DND-41 (cell line): ENCODE data around the gene FGA.

Experiments used
- CTCF ChIP-seq: IDR thresholded peaks from 2 replicates; pipeline ENCODE4 v1.5.1; 2012; ENCODE audit warnings: borderline replicate concordance, low read length, moderate library complexity, mild to moderate bottlenecking; ENCODE audit not compliant: poor library complexity, severe bottlenecking; ENCODE audit errors: extremely low read depth
- EZH2 ChIP-seq: IDR thresholded peaks from 3 replicates; pipeline ENCODE4 v1.6.1; 2012; ENCODE audit warnings: borderline replicate concordance, low read depth, mild to moderate bottlenecking, moderate library complexity, low read length, inconsistent platforms; ENCODE audit not compliant: severe bottlenecking

- TF ChIP-seq CTCF (no peak), EZH2 (no peak)
These were observed 24.7 kb upstream of the FGA start for GRCh38 chr4:154615211-154615610.
